Activated T-cell treated with anti-CD3 and anti-CD28 coated beads, Interleukin-2, amount 50 U/mL, for 24 hours (primary cell): Measurements from ENCODE around the gene DCP1B.
"Not testable (repeated sequence)": the region's sequence is repeated elsewhere in the genome, so short reads cannot be mapped to it uniquely, and the experiment has no call there.

Experiments used
- DNase-seq: peaks from one replicate; pipeline ENCODE4 v3.0.0-alpha.2; 2020
- H3K27ac Mint-ChIP-seq: 2 replicates; pipeline ENCODE4 v1.8.0; 2020; ENCODE audit warnings: mild to moderate bottlenecking, mixed read lengths
- H3K27me3 Mint-ChIP-seq: 2 replicates; pipeline ENCODE4 v1.8.0; 2020; ENCODE audit warnings: mixed read lengths
- H3K36me3 Mint-ChIP-seq: 2 replicates; pipeline ENCODE4 v1.8.0; 2020; ENCODE audit warnings: low read depth, mixed read lengths
- H3K4me1 Mint-ChIP-seq: 2 replicates; pipeline ENCODE4 v1.8.0; 2020; ENCODE audit warnings: low read depth, mixed read lengths
- H3K4me3 Mint-ChIP-seq: 2 replicates; pipeline ENCODE4 v1.8.0; 2020; ENCODE audit warnings: mild to moderate bottlenecking, moderate library complexity, mixed read lengths
- H3K9me3 Mint-ChIP-seq: 2 replicates; pipeline ENCODE4 v1.8.0; 2020; ENCODE audit warnings: mixed read lengths

Gene DCP1B

DNA sequence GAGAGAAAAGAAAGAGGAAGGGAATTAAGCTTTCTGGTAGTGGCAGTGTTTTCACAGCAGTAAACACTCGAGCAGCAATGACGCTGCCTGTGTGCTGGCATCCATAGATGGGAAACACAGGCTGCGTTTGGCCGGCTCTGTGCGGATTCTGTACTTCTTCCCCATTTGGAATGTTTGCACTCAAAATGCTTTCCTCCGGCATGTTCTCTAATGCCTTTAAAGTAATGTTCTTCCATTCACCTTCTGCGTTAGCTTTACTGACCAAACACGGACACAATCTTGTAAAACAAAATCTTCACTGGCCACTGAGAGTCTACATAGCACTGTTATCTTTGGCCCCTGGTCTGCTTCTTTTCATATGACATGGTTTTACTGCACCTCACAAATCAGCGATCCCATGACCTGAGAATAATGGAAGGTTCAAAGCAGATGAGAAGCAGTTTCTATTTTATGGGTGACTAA is 31.4 kb downstream of the DCP1B start:
- Mint-ChIP-seq H3K4me3 (no peak overlapping the region), H3K27me3 (no peaks in the 10 kb centered on the region), H3K36me3 (peaks cover 4% of the 10 kb centered on the region), H3K27ac (no peak overlapping the region), H3K9me3 (no peaks in the 10 kb centered on the region), H3K4me1 (peaks cover 5% of the 10 kb centered on the region)
- no peak for DNase-seq

DNA sequence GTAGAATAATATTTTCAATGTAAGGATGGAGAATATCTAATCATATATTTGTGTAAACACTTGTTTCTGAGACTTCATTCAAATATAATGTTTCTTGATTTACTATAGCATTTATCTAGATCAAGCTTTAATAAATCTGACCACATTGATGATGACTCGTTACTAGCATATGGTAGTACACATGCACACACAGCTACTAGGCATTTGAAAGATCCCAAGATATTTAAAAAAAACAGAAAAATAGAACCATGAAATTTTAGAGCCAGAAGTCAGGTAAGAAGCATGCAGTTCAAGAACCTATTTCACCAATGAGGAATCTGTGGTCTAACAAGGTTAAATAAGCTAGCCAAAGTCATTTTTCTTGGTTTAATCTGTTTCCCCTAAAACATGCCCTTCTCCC is 32.0 kb downstream of the DCP1B start:
- Mint-ChIP-seq H3K27me3 (no peaks in the 10 kb centered on the region), H3K36me3 (peaks cover 7% of the 10 kb centered on the region), H3K9me3 (no peaks in the 10 kb centered on the region), H3K27ac (no peak overlapping the region), H3K4me3 (no peak overlapping the region), H3K4me1 (peaks cover 5% of the 10 kb centered on the region)
- DNase-seq: no peak

DNA sequence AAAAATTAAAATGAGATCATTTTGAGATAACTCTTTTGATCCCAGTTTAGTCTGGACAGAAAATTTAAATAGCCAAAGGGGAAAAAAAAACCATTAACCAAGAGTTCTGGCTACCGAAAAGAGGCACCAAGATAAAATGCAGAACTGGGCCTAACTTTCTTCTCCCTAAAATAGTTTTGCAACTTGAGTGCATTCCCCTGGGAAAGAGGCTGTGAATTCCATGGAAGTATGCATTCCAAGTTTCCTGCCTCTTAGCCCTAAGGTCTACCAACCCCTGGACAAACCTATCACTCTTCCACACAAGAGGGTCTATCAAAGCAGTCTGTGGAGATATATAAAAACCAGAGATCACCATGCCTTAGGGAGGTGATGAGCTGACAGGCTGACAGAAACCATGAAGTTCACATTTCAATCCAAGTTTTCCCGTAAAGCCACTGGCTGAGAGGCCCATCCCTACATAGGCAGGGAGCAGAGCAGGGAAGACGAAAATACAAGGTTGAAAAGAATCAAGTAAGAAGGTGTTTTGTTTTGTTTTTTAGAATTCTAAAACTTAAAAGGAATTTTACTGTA is 33.8 kb downstream of the DCP1B start:
- no peak for DNase-seq
- Mint-ChIP-seq H3K9me3 (no peaks in the 10 kb centered on the region), H3K4me3 (no peak overlapping the region), H3K27me3 (no peaks in the 10 kb centered on the region), H3K27ac (no peak overlapping the region), H3K36me3 (peaks cover 24% of the 10 kb centered on the region), H3K4me1 (peaks cover 3% of the 10 kb centered on the region)

DNA sequence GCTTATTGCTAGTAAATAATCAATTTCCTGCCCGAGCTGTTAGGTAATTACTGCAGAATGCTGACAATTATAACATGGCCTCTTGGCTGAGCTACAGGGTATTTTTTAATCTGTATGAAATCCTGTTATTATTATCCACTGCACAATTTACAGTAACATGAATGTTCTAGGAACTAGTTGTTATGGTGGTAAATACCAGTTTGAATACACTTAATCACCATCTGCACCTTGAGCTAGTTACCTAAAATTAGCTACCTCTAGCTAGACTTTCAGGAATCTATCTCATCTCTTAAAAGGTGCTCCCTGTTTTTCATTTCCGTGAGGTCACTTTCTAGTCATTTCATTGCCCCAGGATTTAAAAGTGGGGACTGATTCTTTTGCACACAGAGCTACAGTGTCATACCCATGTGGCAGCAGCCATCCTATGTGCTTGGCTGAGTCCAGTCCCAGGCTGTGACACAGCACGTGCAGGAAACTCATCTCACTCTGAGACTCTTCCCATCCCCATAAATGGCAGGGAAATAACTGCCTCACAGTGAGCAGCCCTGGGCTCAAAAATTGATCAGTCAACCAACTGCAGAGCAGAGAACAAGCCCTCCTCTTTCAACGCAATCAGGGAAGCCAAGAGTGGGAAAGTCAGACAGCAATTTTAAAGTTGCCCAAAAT is 37.6 kb downstream of the DCP1B start:
- H3K36me3 Mint-ChIP-seq: peaks cover 47% of the 10 kb centered on the region
- peaks cover 5% of the 10 kb centered on the region for H3K4me1 Mint-ChIP-seq
- no peak for DNase-seq
- H3K27ac Mint-ChIP-seq: peak overlapping the region; percentile 1
- H3K27me3 Mint-ChIP-seq: no peaks in the 10 kb centered on the region
- no peaks in the 10 kb centered on the region for H3K9me3 Mint-ChIP-seq
- H3K4me3 Mint-ChIP-seq: no peak overlapping the region

DNA sequence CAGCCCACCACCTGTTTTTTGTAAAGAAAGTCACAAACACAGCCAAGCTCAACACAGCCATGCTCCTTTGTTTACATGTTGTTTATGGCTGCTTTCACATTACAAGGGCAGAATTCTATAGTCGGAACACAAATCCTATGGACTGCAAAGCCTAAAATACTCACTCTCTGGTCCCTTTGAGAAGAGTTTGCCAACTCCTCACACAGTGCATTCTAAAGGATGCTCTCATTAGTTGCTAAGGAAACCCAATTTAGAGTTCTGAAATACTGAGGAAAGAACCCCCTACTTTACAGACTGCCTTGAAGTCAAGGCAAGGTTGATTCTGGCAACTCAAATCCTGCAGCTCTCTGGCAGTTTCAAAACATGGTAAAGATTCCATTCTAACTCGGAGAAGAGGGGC is 38.3 kb downstream of the DCP1B start:
- Mint-ChIP-seq H3K4me1 (peaks cover 5% of the 10 kb centered on the region), H3K27ac (no peak overlapping the region), H3K27me3 (no peaks in the 10 kb centered on the region), H3K4me3 (no peak overlapping the region), H3K9me3 (no peaks in the 10 kb centered on the region), H3K36me3 (peaks cover 55% of the 10 kb centered on the region)
- DNase-seq: no peak

DNA sequence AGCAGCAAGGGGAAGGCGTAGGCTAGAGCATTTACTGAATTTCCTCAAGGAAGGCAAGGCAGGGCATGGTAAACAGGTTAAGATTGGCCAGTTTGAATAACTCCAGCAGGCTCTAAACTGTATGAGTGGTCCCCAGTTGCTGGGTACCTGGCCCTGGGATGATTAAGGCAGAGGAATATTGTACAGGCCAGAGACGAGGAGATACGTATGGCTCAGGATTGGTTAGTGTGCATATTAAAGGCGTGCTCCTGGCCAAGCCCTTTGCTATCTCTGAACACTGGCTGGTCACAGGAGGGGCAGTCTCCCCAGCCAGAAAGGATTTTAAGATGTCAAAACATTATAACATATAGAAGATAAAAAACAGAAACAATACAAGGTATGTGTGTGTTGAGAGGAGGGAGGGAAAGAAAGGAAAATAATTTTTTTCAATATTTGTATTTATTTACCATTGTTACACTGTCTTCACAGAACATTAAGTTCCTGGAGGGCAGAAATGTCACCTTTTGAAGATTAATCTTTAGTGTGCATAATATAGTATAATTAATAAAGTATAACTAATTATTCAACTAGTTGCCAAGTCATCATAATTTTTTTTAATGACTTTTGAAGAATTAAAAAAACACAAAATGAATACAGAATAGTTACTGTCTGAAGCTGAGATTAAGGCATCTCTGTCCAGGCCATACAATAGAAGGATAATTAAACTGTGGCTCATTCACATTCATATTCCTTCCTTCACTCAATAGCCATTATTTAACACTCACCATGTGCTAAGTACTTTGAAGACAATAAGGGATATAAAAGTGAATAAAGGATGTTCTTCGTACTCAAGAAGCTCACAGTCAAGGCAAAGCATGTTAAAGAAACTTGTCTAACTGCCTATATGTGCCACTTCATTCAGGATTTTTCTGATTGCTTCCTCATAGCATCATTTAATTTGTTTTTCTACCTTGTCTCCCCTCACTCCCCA is 41.9 kb downstream of the DCP1B start:
- Mint-ChIP-seq H3K4me1 (peaks cover 3% of the 10 kb centered on the region), H3K36me3 (peaks cover 70% of the 10 kb centered on the region), H3K4me3 (no peak overlapping the region), H3K9me3 (no peaks in the 10 kb centered on the region), H3K27ac (no peak overlapping the region), H3K27me3 (no peaks in the 10 kb centered on the region)
- DNase-seq: no peak

DNA sequence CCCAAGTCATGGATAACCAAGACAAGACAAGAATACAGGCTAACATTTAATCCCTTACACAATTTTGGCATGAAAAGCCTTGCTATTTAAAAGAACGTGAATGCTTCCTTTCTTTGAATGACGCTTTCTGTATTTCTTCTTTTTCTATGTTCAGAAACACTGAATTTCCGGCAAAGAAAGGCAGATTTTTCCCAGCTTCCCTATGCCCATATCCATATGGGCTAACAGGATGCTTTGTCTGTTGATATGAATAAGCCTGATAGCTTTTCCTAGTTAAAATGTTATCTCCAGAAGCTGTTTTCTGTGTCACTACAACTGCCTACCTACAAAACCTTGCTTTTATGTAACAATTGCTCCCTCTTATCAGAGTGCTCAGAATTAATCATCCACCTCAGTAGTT is 47.5 kb downstream of the DCP1B start:
- H3K9me3 Mint-ChIP-seq: no peaks in the 10 kb centered on the region
- H3K27ac Mint-ChIP-seq: no peak overlapping the region
- H3K4me3 Mint-ChIP-seq: no peak overlapping the region
- H3K4me1 Mint-ChIP-seq: peaks cover 2% of the 10 kb centered on the region
- H3K27me3 Mint-ChIP-seq: no peaks in the 10 kb centered on the region
- peaks cover 66% of the 10 kb centered on the region for H3K36me3 Mint-ChIP-seq
- no peak for DNase-seq

DNA sequence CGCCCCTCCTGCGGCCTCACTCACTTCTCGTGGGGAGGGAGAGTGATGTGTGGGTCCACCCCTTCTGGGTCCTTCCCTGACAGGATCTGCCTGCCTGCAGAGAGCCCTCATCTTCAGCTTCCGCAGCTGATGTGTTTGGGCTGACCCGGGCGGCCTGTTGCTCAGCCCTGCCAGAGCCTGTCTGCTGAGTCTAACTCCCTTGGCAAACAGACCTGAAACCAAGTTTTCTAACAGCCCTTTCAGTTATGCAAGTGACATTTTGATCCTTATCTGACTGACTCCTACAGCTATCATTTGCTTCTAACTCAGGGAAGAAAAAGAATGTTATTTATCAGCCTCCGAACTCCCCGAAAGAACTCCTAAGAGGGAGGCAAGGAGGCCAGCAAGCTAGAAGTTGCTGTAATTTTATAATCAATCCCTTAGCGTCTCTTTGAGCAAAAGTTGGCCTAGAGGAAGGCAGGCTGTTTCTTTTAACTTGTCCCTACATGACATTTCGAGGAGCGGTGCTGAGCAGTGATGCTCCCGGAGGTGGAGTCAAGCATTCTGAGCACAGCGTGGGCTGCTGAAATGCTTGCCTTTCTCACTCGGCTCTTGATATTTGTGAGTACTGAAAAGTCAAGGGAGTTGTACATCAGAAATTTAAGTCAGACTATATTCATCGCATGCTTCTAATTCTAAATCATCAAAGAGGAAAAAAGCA is 54.3 kb downstream of the DCP1B start:
- no peak for DNase-seq
- peaks cover 93% of the 10 kb centered on the region for H3K36me3 Mint-ChIP-seq
- H3K27ac Mint-ChIP-seq: peak overlapping the region; percentile 53
- peaks cover 7% of the 10 kb centered on the region for H3K4me1 Mint-ChIP-seq
- no peak overlapping the region for H3K4me3 Mint-ChIP-seq
- H3K9me3 Mint-ChIP-seq: no peaks in the 10 kb centered on the region
- H3K27me3 Mint-ChIP-seq: no peaks in the 10 kb centered on the region

DNA sequence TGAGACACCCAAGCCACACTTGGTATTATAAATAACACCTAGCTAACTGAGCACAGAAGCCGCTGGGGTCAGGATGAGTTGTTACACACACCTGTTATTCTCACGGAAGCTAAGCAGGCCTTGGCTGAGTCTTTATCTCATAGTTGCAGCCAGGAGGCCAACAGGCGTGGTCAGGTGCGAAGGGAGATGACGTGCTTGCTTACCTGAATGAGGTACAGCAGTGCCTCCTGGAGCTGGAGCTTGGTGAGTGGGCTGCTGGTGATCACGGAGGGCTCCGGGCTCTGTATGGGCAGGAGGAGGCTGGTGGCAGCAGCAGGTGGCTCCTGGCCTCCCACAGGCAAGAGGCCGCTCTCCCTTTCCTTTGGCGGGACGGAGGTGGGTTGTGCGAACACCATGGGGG is 55.4 kb downstream of the DCP1B start:
- H3K36me3 Mint-ChIP-seq: peaks cover 97% of the 10 kb centered on the region
- H3K27me3 Mint-ChIP-seq: no peaks in the 10 kb centered on the region
- H3K4me1 Mint-ChIP-seq: peaks cover 7% of the 10 kb centered on the region
- no peak overlapping the region for H3K27ac Mint-ChIP-seq
- no peak for DNase-seq
- H3K4me3 Mint-ChIP-seq: no peak overlapping the region
- no peaks in the 10 kb centered on the region for H3K9me3 Mint-ChIP-seq

DNA sequence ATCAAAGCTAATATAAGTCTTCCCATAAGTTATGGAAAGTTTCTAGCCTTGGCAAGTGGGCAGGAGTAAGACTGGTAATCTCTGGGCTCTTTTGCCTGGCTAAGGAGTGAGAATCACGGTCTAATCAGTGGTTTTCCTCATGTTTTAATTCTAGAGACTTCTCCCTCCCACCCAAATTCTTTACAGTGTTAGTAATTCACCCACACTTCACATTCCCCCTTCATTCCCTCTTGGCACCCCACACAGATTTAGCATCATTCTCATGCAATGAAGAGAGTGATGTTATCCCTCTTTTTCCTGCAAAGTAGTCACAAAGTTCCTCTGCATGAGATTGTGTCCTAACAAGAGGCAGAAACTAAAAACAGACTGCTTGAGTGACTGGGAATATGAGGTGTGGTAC is 57.2 kb downstream of the DCP1B start:
- H3K27me3 Mint-ChIP-seq: no peaks in the 10 kb centered on the region
- H3K4me3 Mint-ChIP-seq: no peak overlapping the region
- no peak for DNase-seq
- H3K4me1 Mint-ChIP-seq: peaks cover 7% of the 10 kb centered on the region
- H3K9me3 Mint-ChIP-seq: no peaks in the 10 kb centered on the region
- H3K27ac Mint-ChIP-seq: no peak overlapping the region
- peaks cover 90% of the 10 kb centered on the region for H3K36me3 Mint-ChIP-seq

DNA sequence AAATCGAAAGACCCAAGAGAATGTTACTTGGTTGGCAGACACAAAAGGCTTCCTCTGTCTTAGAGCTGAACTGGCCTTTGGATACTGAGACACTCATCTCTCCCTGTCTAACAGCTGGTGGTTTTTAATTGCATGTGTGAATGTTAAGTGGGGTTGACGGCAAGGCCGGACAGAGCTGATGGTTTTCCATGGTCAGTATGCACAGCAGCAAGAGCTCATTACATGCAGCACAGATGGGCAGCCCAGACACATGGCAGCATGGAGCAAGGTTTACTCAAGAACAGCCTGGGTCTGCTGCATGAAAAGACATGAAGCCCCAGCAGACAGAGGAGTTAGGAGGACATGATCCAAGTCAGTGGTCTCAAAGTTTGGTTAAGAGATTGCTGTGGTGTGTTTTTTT is 58.0 kb downstream of the DCP1B start:
- peaks cover 5% of the 10 kb centered on the region for H3K4me1 Mint-ChIP-seq
- peak overlapping the region; percentile 13 for H3K27ac Mint-ChIP-seq
- peaks cover 88% of the 10 kb centered on the region for H3K36me3 Mint-ChIP-seq

DNA sequence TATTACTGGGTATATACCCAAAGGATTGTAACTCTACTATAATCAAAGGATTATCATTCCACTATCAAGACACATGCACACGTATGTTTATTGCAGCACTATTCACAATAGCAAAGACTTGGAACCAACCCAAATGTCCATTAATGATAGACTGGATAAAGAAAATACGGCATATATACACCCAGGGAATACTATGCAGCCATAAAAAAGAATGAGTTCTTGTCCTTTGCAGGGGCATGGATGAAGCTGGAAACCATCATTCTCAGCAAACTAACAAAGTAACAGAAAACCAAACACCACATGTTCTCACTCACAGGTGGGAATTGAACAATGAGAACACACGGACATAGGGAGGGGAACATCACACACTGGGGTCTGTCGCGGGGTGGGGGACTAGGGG is 58.8 kb downstream of the DCP1B start:
- H3K4me1 Mint-ChIP-seq, H3K27me3 Mint-ChIP-seq, DNase-seq, H3K27ac Mint-ChIP-seq, H3K4me3 Mint-ChIP-seq, H3K9me3 Mint-ChIP-seq: not testable (repeated sequence)
- H3K36me3 Mint-ChIP-seq: peaks cover 89% of the 10 kb centered on the region

More for the DNA sequence above, 58.0 kb downstream of the DCP1B start:
- H3K4me3 Mint-ChIP-seq: no peak overlapping the region
- no peak for DNase-seq
- no peaks in the 10 kb centered on the region for H3K27me3 Mint-ChIP-seq
- no peaks in the 10 kb centered on the region for H3K9me3 Mint-ChIP-seq

DNA sequence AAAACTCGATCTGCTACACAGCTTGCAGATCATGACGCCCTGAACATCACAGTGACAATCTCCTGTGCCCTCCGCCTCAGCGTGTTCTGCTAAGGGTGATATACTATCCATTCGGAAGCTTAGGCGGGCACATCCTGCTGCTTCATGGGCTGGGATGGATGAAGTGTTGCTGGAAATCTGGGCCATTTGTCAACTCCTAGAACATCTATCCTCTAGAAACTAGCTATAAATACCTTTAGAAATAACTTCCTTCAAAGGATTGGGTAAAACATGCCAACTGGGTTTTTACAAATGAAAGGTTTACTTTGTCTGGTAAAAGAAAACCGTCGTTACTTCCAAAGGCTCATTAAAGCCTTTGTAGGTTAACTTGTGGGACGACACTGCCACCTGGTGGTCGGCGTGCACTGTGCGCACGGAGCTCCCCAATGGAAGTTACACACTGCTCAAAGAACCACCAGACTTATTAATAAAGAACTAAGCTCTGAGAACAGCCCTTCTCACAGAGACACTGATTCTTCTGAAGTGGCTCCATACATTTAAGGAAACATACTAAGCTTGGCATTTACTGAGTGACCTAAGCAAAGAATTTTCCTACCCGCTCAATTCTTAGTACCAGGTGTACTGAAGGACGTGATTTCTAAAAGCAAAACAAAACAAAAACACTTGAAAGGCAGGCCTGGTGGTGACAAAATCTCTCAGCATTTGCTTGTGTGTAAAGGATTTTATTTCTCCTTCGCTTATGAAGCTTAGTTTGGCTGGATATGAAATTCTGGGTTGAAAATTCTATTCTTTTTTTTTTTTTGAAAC is 64.3 kb downstream of the DCP1B start:
- H3K4me3 Mint-ChIP-seq: no peak overlapping the region

DNA sequence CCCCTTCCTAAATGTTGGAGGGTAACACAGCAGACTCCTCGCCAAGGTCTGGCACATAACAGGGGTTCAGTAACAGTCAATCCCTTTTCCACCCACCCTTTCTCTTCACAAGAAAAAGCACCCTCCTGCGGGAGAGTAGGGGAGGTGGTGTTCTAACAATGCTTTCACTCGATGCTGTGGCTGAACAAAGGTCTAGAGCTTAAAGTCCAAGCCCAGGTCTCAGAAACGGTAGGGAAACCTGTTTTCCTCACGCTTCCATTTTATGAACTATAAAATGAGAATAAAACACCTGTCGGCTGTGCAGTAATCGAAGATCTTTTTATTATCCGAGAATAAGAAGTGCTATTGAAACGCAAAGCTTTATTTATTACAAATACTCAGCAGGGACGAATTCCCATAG is 64.9 kb downstream of the DCP1B start:
- no peaks in the 10 kb centered on the region for H3K27me3 Mint-ChIP-seq
- H3K27ac Mint-ChIP-seq: no peak overlapping the region
- no peaks in the 10 kb centered on the region for H3K9me3 Mint-ChIP-seq
- H3K36me3 Mint-ChIP-seq: peaks cover 57% of the 10 kb centered on the region
- H3K4me3 Mint-ChIP-seq: no peak overlapping the region
- peaks cover 4% of the 10 kb centered on the region for H3K4me1 Mint-ChIP-seq
- DNase-seq: peak; percentile 8

More for the DNA sequence above, 64.3 kb downstream of the DCP1B start:
- Mint-ChIP-seq H3K4me1 (peaks cover 4% of the 10 kb centered on the region), H3K9me3 (no peaks in the 10 kb centered on the region), H3K27me3 (no peaks in the 10 kb centered on the region), H3K27ac (no peak overlapping the region), H3K36me3 (peaks cover 64% of the 10 kb centered on the region)
- DNase-seq: peak; percentile 92
